ENCODE results near the gene WDR35.

WDR35 gene

DNA sequence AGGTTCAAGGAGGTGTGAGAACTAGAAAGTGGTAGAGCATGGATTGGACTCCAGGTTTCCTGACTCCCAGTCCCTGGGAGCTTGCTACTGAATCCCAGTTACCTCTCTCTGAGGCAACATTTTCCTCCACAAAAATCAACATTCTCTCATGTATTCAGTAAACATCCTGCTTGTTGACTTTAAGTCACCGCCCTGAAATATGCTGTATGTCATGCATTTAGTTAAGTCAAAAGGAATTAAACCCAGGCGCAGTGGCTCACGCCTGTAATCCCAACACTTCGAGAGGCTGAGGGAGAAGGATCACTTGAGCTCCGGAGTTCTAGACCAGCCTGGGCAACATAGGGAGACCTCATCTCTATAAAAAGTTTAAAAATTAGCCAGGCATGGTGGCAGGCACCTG lies 18.8 kb upstream of the WDR35 start:
- DNase-seq: no peak

DNA sequence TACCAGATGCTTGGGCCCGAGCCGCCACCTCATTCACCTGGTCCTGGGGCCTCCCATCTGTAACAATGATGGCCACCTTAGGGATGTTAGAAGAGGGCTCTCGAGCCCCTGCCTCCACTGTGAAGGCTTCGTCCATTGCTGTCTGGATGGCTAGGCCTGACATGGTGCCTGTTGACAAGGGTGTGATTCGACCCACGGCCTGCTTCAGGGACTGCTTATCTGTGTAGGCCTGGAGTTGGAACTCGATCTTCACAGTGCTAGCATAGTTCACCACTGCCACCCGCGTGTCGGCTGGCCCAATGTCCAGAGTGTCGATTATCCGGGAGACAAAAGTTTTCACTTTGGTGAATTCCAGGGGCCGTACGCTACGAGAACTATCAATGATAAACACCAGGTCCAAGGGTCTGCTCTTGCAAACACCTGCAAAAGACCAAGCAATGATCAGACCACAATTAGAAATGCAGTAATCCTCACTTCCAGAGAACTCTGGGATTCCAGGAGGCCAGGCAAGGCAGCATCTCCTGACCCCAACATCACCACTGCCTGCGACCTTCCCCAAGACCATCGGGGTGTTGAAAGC lies 16.1 kb upstream of the WDR35 start:
- no peak for DNase-seq

DNA sequence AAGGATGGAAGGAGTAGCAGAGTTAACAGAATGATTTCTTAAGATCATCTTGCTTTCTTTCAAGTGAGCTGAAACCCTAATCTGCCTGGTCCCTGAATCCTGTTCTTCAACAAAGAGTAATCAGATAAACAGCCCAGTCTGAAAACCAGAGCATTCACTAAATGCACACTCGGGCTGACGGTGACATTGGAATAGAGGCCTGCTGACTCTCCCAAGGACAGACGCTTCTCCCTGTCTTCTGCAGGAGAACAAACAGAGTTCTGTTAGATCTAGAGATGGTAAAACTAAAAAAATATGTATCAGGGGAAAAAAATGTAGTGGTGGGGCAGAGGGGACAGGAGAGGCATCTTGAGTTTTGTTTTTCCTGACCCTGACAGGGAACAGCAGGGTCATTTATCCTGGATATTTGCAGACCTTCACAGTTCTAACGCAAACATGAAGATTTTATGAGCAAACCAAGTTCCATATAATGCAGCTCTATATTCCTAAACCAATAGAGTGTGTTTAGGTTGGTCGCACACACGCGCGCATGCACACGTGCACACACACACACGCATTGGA lies 15.2 kb upstream of the WDR35 start:
- DNase-seq: no peak

DNA sequence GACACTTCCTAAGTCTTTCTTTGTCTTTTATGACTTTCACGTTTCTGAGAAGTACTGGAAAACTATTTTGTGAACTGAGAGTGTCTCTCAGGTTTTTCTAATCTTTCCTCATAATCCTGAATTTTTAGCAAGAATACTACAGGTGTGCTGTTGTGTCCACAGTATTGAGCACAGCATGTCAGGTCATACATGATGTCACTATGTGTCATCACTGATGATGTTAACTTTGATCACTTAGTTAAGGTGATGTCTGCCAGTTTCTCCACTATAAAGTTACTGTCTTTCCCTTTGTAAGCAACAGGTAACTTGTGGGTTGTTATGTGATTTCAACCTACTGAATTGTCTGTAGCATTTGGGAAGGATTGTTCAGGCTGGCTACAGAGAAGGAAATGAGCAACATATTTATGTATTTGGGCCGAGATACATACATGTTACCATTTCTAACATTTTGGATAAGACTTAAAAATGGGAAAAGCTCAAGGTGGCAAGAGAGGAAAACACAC lies 11.5 kb upstream of the WDR35 start:
- no peak for DNase-seq

DNA sequence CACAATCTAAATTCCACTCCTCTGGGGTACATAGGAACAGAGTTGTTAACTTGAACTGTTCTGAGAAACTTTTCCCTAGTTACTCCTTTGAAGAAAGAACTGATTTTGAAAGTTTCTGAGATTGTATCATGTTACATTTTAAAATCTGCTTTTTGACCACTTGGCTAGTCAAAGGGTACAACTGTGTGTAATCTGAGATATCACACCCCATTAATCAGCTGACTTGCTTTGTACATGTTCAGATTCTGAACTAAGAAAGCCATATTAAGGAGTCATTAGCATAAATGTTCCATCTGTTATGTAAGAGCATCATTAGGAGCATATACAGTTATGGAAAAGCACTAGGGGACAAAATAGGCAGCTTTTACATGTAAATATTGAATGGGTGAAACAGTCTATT lies 3.8 kb upstream of the WDR35 start:
- no peak for DNase-seq

DNA sequence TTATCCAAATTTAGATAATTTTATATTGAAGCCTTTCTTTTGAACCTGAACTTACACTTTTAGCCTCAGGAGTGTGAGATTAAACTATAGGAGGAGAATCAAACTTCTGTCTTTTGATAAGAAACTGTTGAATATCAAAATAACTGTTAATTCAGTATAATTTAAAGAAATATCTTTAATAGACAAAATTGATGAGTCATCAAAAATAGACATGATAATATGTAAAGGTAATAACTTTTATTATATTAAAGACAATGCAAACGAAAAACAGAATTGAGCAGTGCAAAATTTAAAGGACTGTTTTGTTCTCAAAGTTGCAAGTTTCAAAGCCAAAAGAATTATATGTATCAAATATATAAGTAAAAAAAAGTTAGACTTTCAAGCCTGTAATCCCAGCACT lies 2.0 kb upstream of the WDR35 start:
- DNase-seq: no peak

DNA sequence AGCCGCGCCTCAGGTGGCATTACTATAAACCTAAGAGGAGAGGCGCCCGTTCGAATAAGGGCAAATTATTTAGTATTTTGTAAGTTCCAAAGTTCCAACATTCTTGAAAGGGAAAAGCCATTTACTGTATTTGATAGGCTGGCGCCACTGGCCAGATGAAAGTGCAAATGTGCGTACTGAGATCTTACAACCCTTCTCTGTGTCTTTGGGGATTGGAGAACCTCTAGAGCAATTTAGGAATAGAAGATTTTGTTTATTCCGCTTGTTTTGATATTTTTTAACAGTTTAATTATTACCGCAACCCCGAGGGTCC lies 467 bp upstream of the WDR35 start:
- DNase-seq: no peak

DNA sequence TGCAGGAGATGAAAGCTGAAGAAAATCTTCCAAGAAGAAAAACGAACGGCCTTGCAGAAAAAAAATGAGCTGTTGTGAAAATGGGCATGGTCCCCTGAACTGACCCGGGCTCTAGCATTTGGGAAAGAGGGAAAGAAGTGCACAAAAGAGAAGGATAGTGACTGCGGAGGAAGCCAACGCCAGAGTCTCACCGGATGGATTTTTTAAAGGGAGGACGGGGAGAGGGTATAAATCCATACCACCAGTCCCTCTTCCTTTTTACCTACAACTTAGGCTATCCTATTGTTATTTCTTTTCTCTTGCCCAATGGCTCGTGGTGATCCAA lies 601 bp downstream of the WDR35 start:
- DNase-seq: no peak

DNA sequence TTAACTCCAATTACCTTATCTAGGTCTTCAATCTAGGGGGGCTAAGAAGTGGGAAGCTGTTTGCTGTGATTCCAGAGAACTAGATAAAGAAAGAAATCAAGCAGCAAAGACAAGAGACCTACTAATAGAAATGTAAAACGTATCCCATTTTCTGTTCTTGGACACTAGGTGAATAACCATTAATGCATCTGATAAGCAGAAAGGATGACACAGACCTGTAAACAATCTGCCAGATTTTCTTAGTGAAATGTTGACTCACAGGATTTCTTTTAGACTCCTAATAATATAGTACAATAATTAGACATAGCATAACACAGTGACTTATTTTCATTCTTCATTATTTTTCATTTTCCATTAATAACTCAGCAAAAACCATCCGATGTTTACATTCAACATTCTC lies 1.3 kb downstream of the WDR35 start:
- no peak for DNase-seq

DNA sequence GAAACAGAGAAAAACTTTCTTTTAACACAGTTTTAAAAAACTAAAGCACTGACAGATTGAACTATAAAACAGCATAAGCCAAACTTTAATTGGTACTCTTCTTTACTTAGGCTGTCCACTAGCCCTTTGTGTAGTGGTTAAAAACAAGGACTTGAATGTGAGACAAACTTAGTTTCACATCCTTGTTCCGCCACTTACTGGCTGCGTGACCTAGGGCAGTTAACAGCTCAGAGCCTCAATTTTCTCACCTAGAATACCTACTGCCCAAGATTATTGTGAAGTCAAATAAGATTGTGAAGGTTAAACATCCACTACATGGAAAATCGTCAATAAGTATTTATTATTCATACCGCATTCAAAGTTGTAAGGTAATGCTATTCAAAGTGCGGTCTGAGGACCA lies 2.0 kb downstream of the WDR35 start:
- no peak for DNase-seq

DNA sequence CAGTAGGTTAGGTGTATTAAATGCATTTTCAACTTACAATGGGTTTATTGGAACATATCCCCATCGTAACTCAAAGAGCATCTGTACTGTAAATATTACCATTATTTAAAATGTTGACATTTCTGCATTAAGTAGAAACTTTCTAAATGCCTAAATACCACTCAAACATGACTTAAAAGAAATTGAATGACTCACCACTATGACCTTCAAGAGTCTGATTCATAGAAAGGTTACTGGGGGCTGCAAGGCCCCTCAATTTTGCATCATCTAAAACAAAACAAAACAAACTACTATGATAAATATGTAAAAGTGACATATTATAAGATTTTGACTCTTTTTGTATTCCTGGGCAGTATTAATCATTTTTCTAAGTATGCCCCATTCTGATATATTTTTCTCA lies 7.6 kb downstream of the WDR35 start:
- no peak for DNase-seq

DNA sequence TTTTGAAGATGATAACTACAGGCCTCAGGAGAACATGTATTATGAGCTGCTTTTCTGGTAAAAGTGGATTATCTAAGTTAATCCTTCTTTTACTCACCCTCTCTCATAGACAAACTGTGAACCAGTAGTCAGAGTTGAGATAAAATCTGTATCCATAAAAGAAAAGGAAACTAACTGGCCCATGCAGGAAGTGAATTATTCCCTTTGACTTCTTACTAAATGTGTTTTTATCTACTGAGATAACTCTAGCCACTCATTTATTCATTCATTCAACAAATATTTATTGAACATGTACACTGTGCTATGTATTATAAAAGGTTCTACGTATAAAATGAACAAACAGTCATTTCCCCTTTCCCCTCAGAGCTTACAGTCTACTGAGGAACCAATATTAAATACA lies 10.0 kb downstream of the WDR35 start:
- DNase-seq: no peak

DNA sequence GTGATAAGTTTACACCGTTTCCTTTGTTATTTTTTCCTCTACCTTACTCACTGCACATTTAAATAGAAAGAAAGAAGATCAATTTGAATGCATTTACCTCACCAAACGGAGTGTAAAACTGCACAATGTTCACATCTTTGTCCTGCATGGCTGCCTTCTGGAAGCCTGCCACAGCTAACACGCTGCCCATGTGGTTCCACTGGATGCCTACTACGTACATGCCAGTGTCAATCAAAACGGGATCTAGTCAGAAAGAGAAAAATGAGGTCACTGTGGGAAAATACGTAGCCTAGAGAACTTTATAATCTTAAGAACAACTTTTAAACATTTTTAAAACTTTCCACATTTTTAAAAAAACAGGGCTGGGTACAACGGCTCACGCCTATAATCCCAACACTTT lies 16.4 kb downstream of the WDR35 start:
- DNase-seq: no peak

DNA sequence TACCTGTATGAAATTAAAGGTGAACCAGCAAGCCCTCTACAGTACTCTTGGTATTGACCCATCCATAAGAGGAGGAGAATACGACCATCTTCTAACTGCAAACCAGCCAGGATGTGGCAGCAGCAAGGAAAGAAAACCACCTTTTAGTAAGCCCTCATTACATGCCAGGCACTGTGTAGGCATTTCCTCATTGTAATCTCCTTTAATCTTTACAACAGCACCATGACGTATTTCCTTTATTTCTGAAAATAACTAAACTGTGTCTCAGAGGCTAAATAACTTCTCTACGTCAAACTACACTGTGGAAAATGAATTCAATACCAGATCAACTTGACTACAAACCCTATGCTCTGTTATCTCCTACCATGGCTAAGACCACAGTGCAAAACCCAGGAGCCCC lies 18.2 kb downstream of the WDR35 start:
- no peak for DNase-seq

DNA sequence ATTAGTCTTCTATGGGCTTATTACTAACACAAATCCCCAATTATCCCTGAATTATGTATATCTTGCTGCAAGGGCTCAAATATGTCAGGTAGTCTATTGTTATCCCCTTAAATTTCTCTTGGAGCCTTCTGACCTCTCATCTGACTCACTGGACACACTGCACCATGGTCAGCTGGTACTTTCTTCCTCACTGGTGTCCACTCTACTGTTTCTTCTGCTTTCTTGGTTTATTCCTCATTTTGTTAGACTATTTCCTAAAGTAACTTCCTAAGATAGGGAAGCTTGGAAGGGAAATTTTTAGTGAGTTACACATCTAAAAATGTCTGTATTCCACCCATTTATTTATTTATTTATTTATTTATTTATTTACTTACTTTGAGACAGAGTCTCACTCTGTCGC lies 26.5 kb downstream of the WDR35 start:
- DNase-seq: no peak

DNA sequence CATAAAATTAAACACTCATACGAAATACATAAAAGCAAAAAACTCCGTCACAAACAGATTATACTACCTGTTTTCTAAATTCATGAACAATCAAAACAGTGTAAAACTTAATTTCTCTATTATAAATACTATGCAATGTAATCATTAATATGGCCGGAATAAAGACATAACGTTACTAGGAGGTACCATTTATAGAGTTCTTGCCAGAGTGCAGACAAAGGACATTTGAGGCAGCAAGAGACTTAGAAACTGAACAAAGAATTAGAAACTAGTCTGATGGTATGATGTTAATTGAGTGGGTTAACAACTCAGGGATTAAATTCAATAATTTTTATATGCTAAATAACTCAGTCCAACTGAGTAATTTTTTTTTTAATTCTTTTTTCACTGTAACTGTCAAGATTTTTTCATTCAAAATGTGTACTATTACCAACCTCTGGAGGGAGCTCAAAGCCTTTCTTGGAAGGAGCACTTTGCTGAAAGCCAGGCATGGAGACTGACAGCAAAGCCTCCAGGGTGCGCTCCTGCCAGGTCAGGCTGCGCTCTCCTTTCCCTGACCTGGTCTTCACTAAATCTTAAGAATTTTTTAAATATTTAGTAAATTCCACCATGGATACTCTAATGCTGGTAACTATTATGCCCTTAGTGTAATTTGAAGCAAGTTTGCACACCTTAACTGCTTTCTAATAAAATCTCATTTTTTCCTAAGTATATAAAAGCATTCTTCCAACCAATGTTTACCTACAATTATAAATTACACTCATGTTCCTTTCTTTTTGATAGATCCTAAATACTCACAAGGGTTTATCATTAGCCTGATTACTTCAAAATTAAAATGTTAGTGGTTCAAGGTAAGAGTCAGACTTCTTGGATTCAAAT lies 34.1 kb downstream of the WDR35 start:
- peak; percentile 38 for DNase-seq

DNA sequence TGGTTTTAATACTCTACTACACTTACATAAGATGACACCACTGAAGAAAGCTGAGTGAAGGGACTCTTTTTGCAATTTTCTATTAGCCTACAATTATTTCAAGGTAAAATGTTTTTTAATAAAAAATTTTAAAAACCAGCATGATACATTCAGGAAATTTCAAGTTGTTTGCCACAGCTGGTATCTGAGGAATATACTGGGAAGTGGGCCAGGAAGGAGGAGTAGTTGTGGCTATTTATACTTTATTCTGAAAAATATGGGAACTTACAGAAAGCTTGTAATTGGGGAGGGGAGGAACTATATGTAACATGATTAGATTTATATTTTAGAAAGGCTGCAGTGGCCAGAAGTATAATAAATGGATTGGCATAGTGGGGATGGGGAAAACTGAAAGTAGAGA lies 40.8 kb downstream of the WDR35 start:
- no peak for DNase-seq

DNA sequence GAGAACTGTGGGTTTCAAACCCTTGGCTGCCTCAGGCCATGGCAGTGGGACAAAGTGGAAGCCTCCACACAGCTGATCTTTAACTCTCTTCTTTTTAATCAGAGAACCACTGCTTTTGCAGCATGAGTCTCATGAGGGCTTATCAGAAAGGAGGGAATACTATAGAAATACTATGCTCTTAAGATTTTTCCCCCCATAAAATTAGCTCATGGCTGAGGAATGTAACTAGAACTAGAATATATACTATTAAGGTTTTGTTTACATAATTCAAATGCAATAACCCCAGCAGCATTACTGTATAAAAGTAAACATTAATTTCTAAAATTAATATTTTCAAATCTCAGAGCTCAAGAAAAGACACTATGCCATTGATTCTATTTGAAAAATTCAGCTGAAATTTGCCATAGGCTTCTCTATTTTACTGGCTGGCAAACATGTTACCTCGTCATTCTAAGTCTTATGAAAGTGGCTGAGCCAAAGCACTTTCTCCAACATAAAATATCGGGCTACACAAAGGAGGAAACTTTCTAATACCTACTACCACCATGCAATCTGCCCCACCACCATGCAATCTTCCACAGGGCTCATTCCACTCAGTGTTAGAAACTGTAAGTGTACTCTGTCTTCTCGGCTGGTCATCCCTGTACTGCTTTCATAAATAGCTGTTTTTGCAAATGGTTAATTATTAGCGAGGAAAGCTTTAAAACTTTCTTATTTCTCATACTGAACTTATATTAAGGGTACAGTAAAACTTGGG lies 42.5 kb downstream of the WDR35 start:
- no peak for DNase-seq

DNA sequence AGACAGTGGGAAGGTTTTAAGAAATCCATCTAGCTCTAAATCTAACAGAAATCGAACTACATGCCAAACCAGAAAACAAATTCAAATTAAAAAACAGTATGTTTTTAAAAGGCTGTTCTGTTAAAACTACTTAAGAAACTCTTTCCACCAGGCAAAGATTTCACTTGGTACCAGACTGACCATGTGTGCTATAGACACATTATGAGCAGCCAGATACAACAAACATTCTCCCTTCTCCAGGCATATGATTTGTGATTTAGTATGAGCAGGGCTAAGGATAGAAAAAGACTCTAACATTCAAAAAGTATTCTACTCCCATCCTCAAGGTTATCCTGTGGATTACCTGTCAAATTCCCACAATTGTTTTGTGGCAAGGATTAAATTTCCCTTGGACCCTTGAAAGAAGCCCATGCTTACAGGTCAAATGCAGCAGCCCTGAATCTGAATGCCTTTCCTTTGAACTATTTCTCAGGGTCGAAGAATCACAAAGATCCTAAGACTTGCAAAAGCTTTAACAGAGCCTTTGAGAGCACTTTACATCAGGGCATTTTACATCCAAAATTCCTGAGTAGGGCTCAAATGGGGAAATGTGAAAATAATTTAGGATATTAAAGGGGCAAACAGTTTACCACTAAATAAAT lies 45.6 kb downstream of the WDR35 start:
- DNase-seq: no peak

DNA sequence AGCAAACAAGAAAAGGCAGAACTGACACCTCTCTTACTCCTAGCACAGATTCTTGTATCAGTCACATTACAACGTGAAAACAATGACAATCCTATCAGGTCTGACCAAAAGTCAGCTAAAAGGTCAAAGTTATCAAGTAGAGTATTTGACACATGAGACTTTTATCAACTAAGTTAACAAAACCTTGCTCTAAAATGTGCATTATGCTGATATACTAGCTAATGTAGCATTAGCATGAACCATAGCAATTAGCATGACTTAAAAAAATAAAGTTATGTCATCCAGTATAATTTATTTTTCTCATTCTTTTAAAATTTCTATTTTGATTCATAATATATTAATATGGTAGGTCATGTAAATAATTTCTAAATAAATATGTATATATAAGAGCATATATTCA lies 46.7 kb downstream of the WDR35 start:
- no peak for DNase-seq

DNA sequence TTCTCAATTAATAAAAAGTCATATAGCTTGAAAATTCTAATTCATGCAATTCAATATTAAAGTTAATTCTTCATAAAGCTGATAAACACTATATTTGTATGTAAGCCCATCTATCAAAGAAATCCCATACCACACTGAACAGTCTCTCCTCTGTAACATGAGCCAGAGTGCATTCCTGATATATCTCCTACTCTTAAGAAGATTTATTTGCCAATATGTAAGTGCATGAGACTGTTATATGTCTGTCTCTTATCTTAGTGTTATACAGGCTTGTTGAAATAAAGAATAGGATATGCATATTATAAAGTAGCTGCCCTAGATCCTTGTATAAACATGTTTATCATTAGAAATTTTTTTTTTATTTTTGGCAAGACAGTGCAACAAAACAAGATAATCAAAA lies 47.7 kb downstream of the WDR35 start:
- no peak for DNase-seq

DNA sequence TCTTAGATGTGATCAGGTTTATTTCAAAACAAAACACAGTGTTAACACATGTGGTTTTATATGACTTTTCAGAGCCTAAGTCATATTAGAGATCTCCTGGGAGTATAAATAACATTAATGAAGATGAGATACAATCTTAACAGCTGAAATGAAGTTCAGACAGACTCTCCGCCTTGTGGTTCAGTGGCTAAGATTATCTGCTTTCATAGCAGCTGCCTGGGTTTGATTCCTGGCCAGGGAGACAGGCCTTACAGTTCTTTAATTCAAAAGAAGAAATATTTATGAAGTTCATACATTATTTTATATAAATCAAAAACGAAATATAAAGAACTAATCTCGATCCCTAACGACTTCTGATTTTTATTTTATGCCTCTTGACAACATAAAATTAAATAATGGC lies 52.9 kb downstream of the WDR35 start:
- DNase-seq: no peak

DNA sequence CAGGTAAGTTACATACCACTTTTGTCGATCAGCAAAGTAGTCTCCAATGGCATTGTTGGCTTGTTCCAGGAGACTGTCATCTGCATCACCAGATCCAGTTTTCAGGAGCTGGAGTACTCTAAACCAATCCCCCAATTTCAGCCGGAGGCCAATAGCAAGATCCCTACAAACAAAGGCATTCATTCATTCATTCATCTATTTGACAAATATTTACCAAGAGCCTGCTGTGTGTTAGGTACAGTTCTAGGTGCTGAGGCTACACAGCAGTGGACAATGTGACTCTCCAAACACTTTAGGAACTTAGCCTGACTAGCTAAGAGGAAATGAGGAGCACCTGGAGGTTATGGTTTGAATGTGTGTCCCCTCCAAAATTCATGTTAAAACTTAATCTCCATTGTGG lies 53.7 kb downstream of the WDR35 start:
- no peak for DNase-seq

Data from 8988T (cell line).